Measurements from ENCODE around the gene TMEM272. TPM values are rescaled to one million over a fixed set of nuclear protein-coding genes. Genes with fewer than 3 reads are reported as not detected.

TMEM272 gene
- polyA plus RNA-seq, 1 donor (not counting 4 experiments of a cell fraction or from before 2014, with no cell fraction given) = not detected

DNA sequence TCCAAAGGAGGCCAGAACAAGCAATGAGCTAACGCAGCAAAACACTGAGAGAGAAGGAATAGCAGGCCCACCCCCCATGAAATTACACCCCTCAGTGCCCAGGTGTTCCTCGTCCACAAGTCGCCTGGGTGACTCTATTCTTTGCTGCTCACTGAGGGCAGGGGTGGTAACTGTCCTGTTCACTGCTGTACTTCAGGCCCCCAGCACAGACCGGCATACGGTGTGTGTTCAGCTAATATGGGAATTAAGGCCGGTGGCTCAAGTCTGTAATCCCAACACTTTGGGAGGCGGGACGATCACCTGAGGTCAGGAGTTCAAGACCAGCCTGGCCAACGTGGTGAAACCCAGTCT, 72.9 kb downstream of the TMEM272 start:
- Histone ChIP-seq H3K79me2 (ENCODE audit: control insufficient read depth, insufficient read depth, low read length) (no peaks in the 10 kb centered on the region), H3K4me1 (ENCODE audit: control insufficient read depth, extremely low read depth, insufficient read depth, low read length) (no peaks in the 10 kb centered on the region), H4K20me1 (ENCODE audit: control insufficient read depth, extremely low read depth, insufficient read depth, low read length) (no peaks in the 10 kb centered on the region), H3K4me3 (ENCODE audit: control insufficient read depth in 2 of 3, extremely low read depth in 1 of 3, insufficient read depth in 2 of 3, low read depth in 1 of 3, low read length in 3 of 3) (no peak overlapping the region), H3K9ac (ENCODE audit: control insufficient read depth, extremely low read depth, insufficient read depth, low read length) (no peak overlapping the region), H3K9me1 (ENCODE audit: control insufficient read depth, extremely low read depth, insufficient read depth, low read length) (no peaks in the 10 kb centered on the region), H3K36me3 (ENCODE audit: control insufficient read depth in 2 of 2, extremely low read depth in 1 of 2, insufficient read depth in 2 of 2, low read length in 2 of 2) (peaks cover 6 to 8% of the 10 kb centered on the region in 2 experiments), H3K9me3 (ENCODE audit: control insufficient read depth, low read depth, low read length) (no peaks in the 10 kb centered on the region), H2AFZ (ENCODE audit: control insufficient read depth, low read length) (no peak overlapping the region), H3K4me2 (ENCODE audit: control insufficient read depth, extremely low read depth, insufficient read depth, low read depth, low read length) (no peak overlapping the region), H3K27ac (ENCODE audit: control insufficient read depth, insufficient read depth, low read length) (no peak overlapping the region), H3K27me3 (ENCODE audit: control insufficient read depth, extremely low read depth, insufficient read depth, low read length) (peaks cover 4% of the 10 kb centered on the region)
- DNase-seq (ENCODE audit: low read depth, low spot score) (no peak), FAIRE-seq (no peak)
- TF ChIP-seq EZH2 (IDR thresholded peaks at IDR 0.05; ENCODE audit: low read length) = no peak
- TF ChIP-seq, protein P1, sequence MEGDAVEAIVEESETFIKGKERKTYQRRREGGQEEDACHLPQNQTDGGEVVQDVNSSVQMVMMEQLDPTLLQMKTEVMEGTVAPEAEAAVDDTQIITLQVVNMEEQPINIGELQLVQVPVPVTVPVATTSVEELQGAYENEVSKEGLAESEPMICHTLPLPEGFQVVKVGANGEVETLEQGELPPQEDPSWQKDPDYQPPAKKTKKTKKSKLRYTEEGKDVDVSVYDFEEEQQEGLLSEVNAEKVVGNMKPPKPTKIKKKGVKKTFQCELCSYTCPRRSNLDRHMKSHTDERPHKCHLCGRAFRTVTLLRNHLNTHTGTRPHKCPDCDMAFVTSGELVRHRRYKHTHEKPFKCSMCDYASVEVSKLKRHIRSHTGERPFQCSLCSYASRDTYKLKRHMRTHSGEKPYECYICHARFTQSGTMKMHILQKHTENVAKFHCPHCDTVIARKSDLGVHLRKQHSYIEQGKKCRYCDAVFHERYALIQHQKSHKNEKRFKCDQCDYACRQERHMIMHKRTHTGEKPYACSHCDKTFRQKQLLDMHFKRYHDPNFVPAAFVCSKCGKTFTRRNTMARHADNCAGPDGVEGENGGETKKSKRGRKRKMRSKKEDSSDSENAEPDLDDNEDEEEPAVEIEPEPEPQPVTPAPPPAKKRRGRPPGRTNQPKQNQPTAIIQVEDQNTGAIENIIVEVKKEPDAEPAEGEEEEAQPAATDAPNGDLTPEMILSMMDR (optimal IDR thresholded peaks at IDR 0.05 in 1 of 3, IDR thresholded peaks at IDR 0.05 in 1 of 3, conservative IDR thresholded peaks at IDR 0.05 in 1 of 3; ENCODE audit: extremely low read depth in 1 of 3, insufficient read depth in 2 of 3, low read length in 3 of 3) = no peak
- dilution Hi-C loops (cut with MboI; ENCODE audit: extremely low pct_ligation_motif_present, low sequenced_read_pairs) = no loop called here

GRCh38 chr13:51771418-51772104, 73.4 kb downstream of the TMEM272 start:
- no peak overlapping the region for H2AFZ ChIP-seq (ENCODE audit: control insufficient read depth, low read length)
- H3K36me3 ChIP-seq (ENCODE audit: control insufficient read depth in 2 of 2, extremely low read depth in 1 of 2, insufficient read depth in 2 of 2, low read length in 2 of 2) = peaks cover 10 to 12% of the 10 kb centered on the region in 2 experiments
- no peaks in the 10 kb centered on the region for H3K9me3 ChIP-seq (ENCODE audit: control insufficient read depth, low read depth, low read length)
- H3K4me3 ChIP-seq (ENCODE audit: control insufficient read depth in 2 of 3, extremely low read depth in 1 of 3, insufficient read depth in 2 of 3, low read depth in 1 of 3, low read length in 3 of 3) = no peak overlapping the region
- H3K9me1 ChIP-seq (ENCODE audit: control insufficient read depth, extremely low read depth, insufficient read depth, low read length) = no peaks in the 10 kb centered on the region
- TF ChIP-seq, protein P1 (optimal IDR thresholded peaks at IDR 0.05 in 1 of 3, IDR thresholded peaks at IDR 0.05 in 1 of 3, conservative IDR thresholded peaks at IDR 0.05 in 1 of 3; ENCODE audit: extremely low read depth in 1 of 3, insufficient read depth in 2 of 3, low read length in 3 of 3) = no peak
- TF ChIP-seq EZH2 (IDR thresholded peaks at IDR 0.05; ENCODE audit: low read length) = no peak
- H3K4me1 ChIP-seq (ENCODE audit: control insufficient read depth, extremely low read depth, insufficient read depth, low read length) = no peaks in the 10 kb centered on the region
- H3K27ac ChIP-seq (ENCODE audit: control insufficient read depth, insufficient read depth, low read length) = no peak overlapping the region
- no peak for FAIRE-seq
- H3K27me3 ChIP-seq (ENCODE audit: control insufficient read depth, extremely low read depth, insufficient read depth, low read length) = peaks cover 4% of the 10 kb centered on the region
- dilution Hi-C loops (cut with MboI; ENCODE audit: extremely low pct_ligation_motif_present, low sequenced_read_pairs) = no loop called here
- H3K79me2 ChIP-seq (ENCODE audit: control insufficient read depth, insufficient read depth, low read length) = no peaks in the 10 kb centered on the region
- no peaks in the 10 kb centered on the region for H4K20me1 ChIP-seq (ENCODE audit: control insufficient read depth, extremely low read depth, insufficient read depth, low read length)
- H3K9ac ChIP-seq (ENCODE audit: control insufficient read depth, extremely low read depth, insufficient read depth, low read length) = no peak overlapping the region
- H3K4me2 ChIP-seq (ENCODE audit: control insufficient read depth, extremely low read depth, insufficient read depth, low read depth, low read length) = no peak overlapping the region
- DNase-seq (ENCODE audit: low read depth, low spot score) = no peak
